ENCODE results near the gene NLRP6.

DNA sequence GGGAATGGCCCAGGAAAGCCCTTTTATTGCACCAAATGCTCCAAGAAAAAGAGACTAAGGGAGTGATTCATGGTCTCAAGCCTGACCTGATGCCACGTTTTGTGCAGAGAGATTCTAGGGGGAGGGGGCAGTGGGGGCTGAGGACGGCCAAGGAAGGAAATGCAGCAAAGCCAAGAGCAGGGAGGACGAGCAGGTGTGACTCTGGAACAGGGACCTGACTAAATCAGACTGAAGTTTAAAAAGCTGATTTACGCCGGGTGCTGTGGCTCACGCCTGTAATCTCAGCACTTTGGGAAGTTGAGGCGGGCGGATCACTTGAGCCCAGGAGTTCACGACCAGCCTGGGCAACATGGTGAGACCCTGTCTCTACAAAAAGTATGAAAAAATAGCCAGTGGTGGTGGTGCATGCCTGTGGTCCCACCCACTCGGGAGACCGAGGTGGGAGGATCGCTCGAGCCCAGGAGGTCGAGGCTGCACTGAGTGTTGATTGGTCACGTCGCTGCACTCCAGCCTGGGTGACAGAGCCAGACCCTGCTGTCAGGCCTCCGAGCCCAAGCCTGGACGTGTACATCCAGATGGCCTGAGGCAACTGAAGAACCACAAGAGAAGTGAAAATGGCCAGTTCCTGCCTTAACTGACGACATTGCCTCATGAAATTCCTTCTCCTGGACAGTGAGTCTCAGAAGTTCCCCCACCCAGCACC lies 53.3 kb downstream of the NLRP6 start:
- no peak for TF ChIP-seq POLR2A (IDR thresholded peaks at IDR 0.05)
- TF ChIP-seq, protein P1, sequence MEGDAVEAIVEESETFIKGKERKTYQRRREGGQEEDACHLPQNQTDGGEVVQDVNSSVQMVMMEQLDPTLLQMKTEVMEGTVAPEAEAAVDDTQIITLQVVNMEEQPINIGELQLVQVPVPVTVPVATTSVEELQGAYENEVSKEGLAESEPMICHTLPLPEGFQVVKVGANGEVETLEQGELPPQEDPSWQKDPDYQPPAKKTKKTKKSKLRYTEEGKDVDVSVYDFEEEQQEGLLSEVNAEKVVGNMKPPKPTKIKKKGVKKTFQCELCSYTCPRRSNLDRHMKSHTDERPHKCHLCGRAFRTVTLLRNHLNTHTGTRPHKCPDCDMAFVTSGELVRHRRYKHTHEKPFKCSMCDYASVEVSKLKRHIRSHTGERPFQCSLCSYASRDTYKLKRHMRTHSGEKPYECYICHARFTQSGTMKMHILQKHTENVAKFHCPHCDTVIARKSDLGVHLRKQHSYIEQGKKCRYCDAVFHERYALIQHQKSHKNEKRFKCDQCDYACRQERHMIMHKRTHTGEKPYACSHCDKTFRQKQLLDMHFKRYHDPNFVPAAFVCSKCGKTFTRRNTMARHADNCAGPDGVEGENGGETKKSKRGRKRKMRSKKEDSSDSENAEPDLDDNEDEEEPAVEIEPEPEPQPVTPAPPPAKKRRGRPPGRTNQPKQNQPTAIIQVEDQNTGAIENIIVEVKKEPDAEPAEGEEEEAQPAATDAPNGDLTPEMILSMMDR (IDR thresholded peaks at IDR 0.05): no peak

Data from esophagus squamous epithelium (tissue), 4 donors.